ENCODE data around the gene SLC4A1AP.
"Not testable (repeated sequence)": the region's sequence is repeated elsewhere in the genome, so short reads cannot be mapped to it uniquely, and the experiment has no call there.

The SLC4A1AP gene

GRCh38 chr2:27652790-27653189 is 10.9 kb upstream of the SLC4A1AP start:
- no peak for DNase-seq

GRCh38 chr2:27653397-27653796 is 10.3 kb upstream of the SLC4A1AP start:
- no peak for DNase-seq

- no peak for DNase-seq
Observed at GRCh38 chr2:27655155-27655951, 8.3 kb upstream of the SLC4A1AP start.

- DNase-seq: no peak
Observed at GRCh38 chr2:27661371-27661770, 2.3 kb upstream of the SLC4A1AP start.

- no peak for DNase-seq
Observed at GRCh38 chr2:27664154-27664574, 475 bp downstream of the SLC4A1AP start.

- no peak for DNase-seq
Observed at GRCh38 chr2:27664622-27665363, 1.1 kb downstream of the SLC4A1AP start.

- no peak for DNase-seq
Observed at GRCh38 chr2:27667446-27667845, 3.8 kb downstream of the SLC4A1AP start.

GRCh38 chr2:27671235-27671634 is 7.5 kb downstream of the SLC4A1AP start:
- no peak for DNase-seq

- DNase-seq: no peak
Observed at GRCh38 chr2:27672723-27673486, 9.2 kb downstream of the SLC4A1AP start.

- no peak for DNase-seq
Observed at GRCh38 chr2:27680571-27680970, 16.9 kb downstream of the SLC4A1AP start.

GRCh38 chr2:27681841-27682240 is 18.2 kb downstream of the SLC4A1AP start:
- DNase-seq: no peak

- DNase-seq: not testable (repeated sequence)
Observed at GRCh38 chr2:27682334-27682771, 18.7 kb downstream of the SLC4A1AP start.

- peak; percentile 79 for DNase-seq
Observed at GRCh38 chr2:27683390-27684071, 19.8 kb downstream of the SLC4A1AP start.

GRCh38 chr2:27685006-27685405 is 21.3 kb downstream of the SLC4A1AP start:
- not testable (repeated sequence) for DNase-seq

- DNase-seq: no peak
Observed at GRCh38 chr2:27685577-27685976, 21.9 kb downstream of the SLC4A1AP start.

- DNase-seq: no peak
Observed at GRCh38 chr2:27687232-27687631, 23.5 kb downstream of the SLC4A1AP start.

GRCh38 chr2:27689424-27689823 is 25.7 kb downstream of the SLC4A1AP start:
- DNase-seq: no peak

GRCh38 chr2:27690052-27690451 is 26.4 kb downstream of the SLC4A1AP start:
- no peak for DNase-seq

GRCh38 chr2:27697660-27698059 is 34.0 kb downstream of the SLC4A1AP start:
- no peak for DNase-seq

GRCh38 chr2:27701676-27702075 is 38.0 kb downstream of the SLC4A1AP start:
- DNase-seq: no peak

GRCh38 chr2:27702302-27702701 is 38.6 kb downstream of the SLC4A1AP start:
- no peak for DNase-seq

GRCh38 chr2:27703638-27704341 is 40.1 kb downstream of the SLC4A1AP start:
- DNase-seq: peak; percentile 79

Data from stimulated activated CD4-positive, alpha-beta T cell treated with anti-CD3 and anti-CD28 coated beads, Interleukin-12 subunit alpha, Interleukin-12 subunit beta, amount 100 ng/mL, for 4 hours (primary cell).